AG04450 (cell line): Measurements from ENCODE around the gene OR51B4. TPM values are rescaled to one million over a fixed set of nuclear protein-coding genes. Genes with fewer than 3 reads are reported as not detected.
A peak's percentile ranks its signal among the peaks of the same experiment; 100 is the strongest.

Source experiments
- CTCF ChIA-PET: fragments of 300-600, 350-600 bp; formaldehyde crosslinking; extraction: SDS; loops from one replicate; lab custom pipeline; 2022; ENCODE audit warnings: antibody characterized with exemption, inconsistent platforms; lab: Charles Lee
- POLR2A ChIA-PET: fragments of 350-600 bp; formaldehyde crosslinking; extraction: SDS; loops from one replicate; lab custom pipeline; 2021; ENCODE audit warnings: antibody characterized with exemption, inconsistent platforms; lab: Yijun Ruan, JAX
- DNase-seq: peaks from one replicate; pipeline ENCODE4 v3.0.0-alpha.2; 2011; ENCODE audit warnings: low read depth, low spot score
- H3K27ac ChIP-seq: one replicate; pipeline ENCODE4 v1.5.1; 2012; ENCODE audit warnings: low read depth, low read length, control low read depth
- H3K27me3 ChIP-seq: one replicate; pipeline ENCODE4 v1.6.0; 2012; ENCODE audit warnings: low read length; ENCODE audit not compliant: control insufficient read depth, insufficient read depth
- H3K4me3 ChIP-seq: 2 replicates; pipeline ENCODE4 v1.5.1; 2011; ENCODE audit warnings: mild to moderate bottlenecking, low read depth, low read length, control low read depth
- H3K9me3 ChIP-seq: 2 replicates; pipeline ENCODE4 v1.5.1; 2012; ENCODE audit warnings: low read length; ENCODE audit not compliant: control insufficient read depth, insufficient read depth
- CTCF ChIP-seq: IDR thresholded peaks from 2 replicates; pipeline ENCODE4 v1.5.1; 2011; ENCODE audit warnings: low read depth, low read length, control low read depth, inconsistent platforms
- polyA plus RNA-seq: library from polyadenylated mRNA; depleted of rRNA; stranded (reverse); fragments of >200 nt; gene quantifications from 2 replicates; pipeline ENCODE4 v1.2.3, GENCODE V29; 2011

The OR51B4 gene
- polyA plus RNA-seq, 1 experiment: 0.82 TPM

- Histone ChIP-seq H3K27ac (no peak overlapping the region), H3K4me3 (no peak overlapping the region), H3K9me3 (peaks cover 7% of the 10 kb centered on the region; the same call in 1 of the 2 replicates), H3K27me3 (no peaks in the 10 kb centered on the region)
- CTCF ChIA-PET: no interaction called here
- no peak for TF ChIP-seq CTCF
- POLR2A ChIA-PET: no interaction called here
- DNase-seq: no peak
These were observed 8.7 kb downstream of the OR51B4 start for GRCh38 chr11:5293028-5293427.

DNA sequence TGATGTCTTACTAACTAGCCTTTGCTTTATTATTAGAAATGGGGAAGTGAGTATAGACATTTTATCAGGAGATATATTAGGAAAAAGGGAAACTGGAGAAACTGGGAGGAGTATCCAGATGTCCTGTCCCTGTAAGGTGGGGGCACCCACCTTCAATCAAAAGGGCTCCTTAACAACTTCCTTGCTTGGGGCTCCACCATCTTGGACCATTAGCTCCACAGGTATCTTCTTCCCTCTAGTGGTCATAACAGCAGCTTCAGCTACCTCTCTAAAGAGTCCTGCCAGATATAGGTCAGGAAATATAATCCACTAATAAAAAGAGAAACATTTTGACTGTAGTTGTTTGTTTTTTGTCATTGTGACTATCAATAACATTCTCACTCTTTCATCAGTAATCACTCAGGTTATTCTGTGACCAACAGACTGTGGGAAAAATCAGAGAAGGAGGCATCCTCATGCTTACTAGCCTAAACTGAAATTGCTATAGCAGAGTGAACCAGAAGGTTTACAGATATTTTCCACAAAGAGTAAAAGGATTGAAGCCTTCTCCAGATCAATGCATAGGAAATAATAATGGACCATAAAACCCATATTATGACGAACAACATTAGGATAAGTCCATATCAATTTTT, 10.4 kb downstream of the OR51B4 start:
- Histone ChIP-seq H3K27me3 (no peaks in the 10 kb centered on the region), H3K9me3 (peaks cover 7% of the 10 kb centered on the region; the same call in 1 of the 2 replicates), H3K4me3 (no peak overlapping the region), H3K27ac (no peak overlapping the region)
- POLR2A ChIA-PET: no interaction called here
- TF ChIP-seq CTCF: peak; percentile 73
- no peak for DNase-seq
- CTCF ChIA-PET: interaction anchor here (0.7 to 3.2 kb wide), 14 partner anchors 9 to 168 kb away, joined by 3 to 20 read pairs (median 4); no protein-coding TSS in a partner anchor

DNA sequence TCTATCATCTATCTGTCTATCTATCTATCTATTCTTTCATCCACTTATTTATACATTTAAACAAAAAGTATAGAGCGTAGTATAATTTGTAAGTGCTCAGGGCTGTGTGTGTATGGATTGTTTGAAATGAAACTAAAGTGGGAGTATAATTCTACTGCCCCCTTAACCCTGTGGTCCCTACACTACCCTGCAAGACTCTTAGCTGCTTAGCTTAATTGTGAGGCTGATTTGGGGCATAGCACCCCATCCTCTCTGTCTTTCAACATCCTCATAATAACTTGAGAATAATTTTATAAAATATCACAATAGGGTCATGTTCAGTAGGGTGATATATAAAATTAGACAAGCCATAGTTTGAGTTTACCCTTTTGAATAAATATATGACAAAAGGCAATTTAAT, 11.6 kb downstream of the OR51B4 start:
- no peak overlapping the region for H3K4me3 ChIP-seq
- TF ChIP-seq CTCF: no peak
- POLR2A ChIA-PET: interaction anchor here (1.1 kb wide), 1 partner anchor 9 kb away, joined by 3 read pairs; no protein-coding TSS in a partner anchor
- no peak for DNase-seq
- no peak overlapping the region for H3K27ac ChIP-seq
- peaks cover 7% of the 10 kb centered on the region; the same call in 1 of the 2 replicates for H3K9me3 ChIP-seq
- CTCF ChIA-PET: interaction anchor here (0.8 to 3.2 kb wide), 12 partner anchors 8 to 165 kb away, joined by 3 to 20 read pairs (median 4); no protein-coding TSS in a partner anchor
- H3K27me3 ChIP-seq: no peaks in the 10 kb centered on the region

DNA sequence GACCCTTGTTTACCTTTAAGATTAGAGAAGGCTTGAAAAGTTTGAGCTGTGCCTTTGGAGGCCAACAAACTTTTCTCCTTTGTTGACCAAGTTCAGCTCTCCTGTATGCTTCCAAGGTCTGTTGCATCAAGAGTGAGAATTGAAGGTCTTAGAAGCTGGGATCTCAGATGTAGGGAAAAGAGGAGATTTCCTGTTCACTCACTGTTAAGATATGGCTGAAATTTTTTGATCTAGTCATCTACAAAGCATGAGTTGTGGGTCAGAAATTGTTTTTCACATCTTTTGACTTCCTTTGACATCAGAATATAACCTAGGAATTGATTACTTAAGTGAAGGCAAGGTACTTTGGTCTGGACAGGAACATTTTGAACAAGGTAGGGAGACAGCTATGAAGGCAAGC, 12.1 kb downstream of the OR51B4 start:
- Histone ChIP-seq H3K4me3 (no peak overlapping the region), H3K27me3 (no peaks in the 10 kb centered on the region), H3K27ac (peak overlapping the region; percentile 52), H3K9me3 (peaks cover 6% of the 10 kb centered on the region; the same call in 1 of the 2 replicates)
- no peak for DNase-seq
- ChIA-PET POLR2A (interaction anchor here (1.1 kb wide), 1 partner anchor 9 kb away, joined by 3 read pairs; no protein-coding TSS in a partner anchor), CTCF (interaction anchor here (0.8 to 3.2 kb wide), 4 partner anchors 9 to 165 kb away, joined by 3 to 20 read pairs (median 6); no protein-coding TSS in a partner anchor)
- TF ChIP-seq CTCF: no peak

DNA sequence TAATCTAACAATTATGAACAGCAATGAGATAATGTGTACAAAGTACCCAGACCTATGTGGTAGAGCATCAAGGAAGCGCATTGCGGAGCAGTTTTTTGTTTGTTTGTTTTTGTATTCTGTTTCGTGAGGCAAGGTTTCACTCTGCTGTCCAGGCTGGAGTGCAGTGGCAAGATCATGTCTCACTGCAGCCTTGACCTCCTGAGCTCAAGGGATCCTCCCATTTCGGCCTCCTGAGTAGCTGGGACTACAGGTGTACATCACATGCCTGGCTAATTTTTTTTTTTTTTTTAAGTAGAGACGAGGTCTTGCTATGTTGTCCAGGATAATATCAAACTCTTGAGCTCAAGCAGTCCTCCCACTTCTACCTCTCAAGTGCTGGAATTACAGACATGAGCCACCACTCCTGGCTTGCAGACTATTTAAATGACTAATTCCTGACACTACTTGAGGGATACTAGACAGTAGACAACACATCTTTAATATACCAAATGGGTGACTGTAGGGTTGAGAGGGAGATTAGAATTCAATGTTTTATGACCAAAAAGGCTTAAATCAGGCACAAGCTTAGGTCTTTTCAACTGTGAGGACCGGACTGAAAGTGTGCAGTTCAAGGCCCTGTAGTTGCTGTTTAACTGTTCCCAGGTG, 12.7 kb downstream of the OR51B4 start:
- H3K4me3 ChIP-seq: no peak overlapping the region

More for the DNA sequence above, 12.7 kb downstream of the OR51B4 start:
- POLR2A ChIA-PET: interaction anchor here (0.6 to 1.1 kb wide), 4 partner anchors 8 to 808 kb away, joined by 3 to 5 read pairs (median 4); no protein-coding TSS in a partner anchor
- no peaks in the 10 kb centered on the region for H3K27me3 ChIP-seq
- no peak overlapping the region for H3K27ac ChIP-seq
- no peak for TF ChIP-seq CTCF
- CTCF ChIA-PET: interaction anchor here (0.8 to 3.2 kb wide), 4 partner anchors 8 to 164 kb away, joined by 3 to 20 read pairs (median 6); no protein-coding TSS in a partner anchor
- DNase-seq: no peak
- H3K9me3 ChIP-seq: no peaks in the 10 kb centered on the region
